ENCODE results near the gene HINT3.
"Not testable (repeated sequence)": the region's sequence is repeated elsewhere in the genome, so short reads cannot be mapped to it uniquely, and the experiment has no call there.

Gene HINT3

GRCh38 chr6:125945378-125946141 is 11.0 kb upstream of the HINT3 start:
- TF ChIP-seq CTCF (IDR thresholded peaks at IDR 0.05; ENCODE audit: low read depth, low read length): no peak
- in situ Hi-C loops (cut with HindIII; ENCODE audit: low sequenced_read_pairs): no loop called here
- H3K4me3 ChIP-seq (ENCODE audit: low read depth, low read length): no peak overlapping the region
- DNase-seq (ENCODE audit: low read depth, low spot score): no peak

- no peak for TF ChIP-seq CTCF (IDR thresholded peaks at IDR 0.05; ENCODE audit: low read depth, low read length)
- H3K4me3 ChIP-seq (ENCODE audit: low read depth, low read length): no peak overlapping the region
- in situ Hi-C loops (cut with HindIII; ENCODE audit: low sequenced_read_pairs): no loop called here
- DNase-seq (ENCODE audit: low read depth, low spot score): no peak
These were observed 9.0 kb upstream of the HINT3 start for GRCh38 chr6:125947615-125948014.

- TF ChIP-seq CTCF (IDR thresholded peaks at IDR 0.05; ENCODE audit: low read depth, low read length): no peak
- no peak for DNase-seq (ENCODE audit: low read depth, low spot score)
- H3K4me3 ChIP-seq (ENCODE audit: low read depth, low read length): no peak overlapping the region
- in situ Hi-C loops (cut with HindIII; ENCODE audit: low sequenced_read_pairs): no loop called here
These were observed 8.1 kb upstream of the HINT3 start for GRCh38 chr6:125948455-125948854.

GRCh38 chr6:125949069-125949468 is 7.5 kb upstream of the HINT3 start:
- DNase-seq (ENCODE audit: low read depth, low spot score): no peak
- no peak overlapping the region for H3K4me3 ChIP-seq (ENCODE audit: low read depth, low read length)
- in situ Hi-C loops (cut with HindIII; ENCODE audit: low sequenced_read_pairs): no loop called here
- no peak for TF ChIP-seq CTCF (IDR thresholded peaks at IDR 0.05; ENCODE audit: low read depth, low read length)

GRCh38 chr6:125950293-125950692 is 6.3 kb upstream of the HINT3 start:
- in situ Hi-C loops (cut with HindIII; ENCODE audit: low sequenced_read_pairs): no loop called here
- H3K4me3 ChIP-seq (ENCODE audit: low read depth, low read length): no peak overlapping the region
- no peak for DNase-seq (ENCODE audit: low read depth, low spot score)
- TF ChIP-seq CTCF (IDR thresholded peaks at IDR 0.05; ENCODE audit: low read depth, low read length): no peak

- DNase-seq (ENCODE audit: low read depth, low spot score); H3K4me3 ChIP-seq (ENCODE audit: low read depth, low read length); in situ Hi-C loops (cut with HindIII; ENCODE audit: low sequenced_read_pairs): not testable (repeated sequence)
These were observed 5.9 kb upstream of the HINT3 start for GRCh38 chr6:125950716-125951115.

GRCh38 chr6:125951323-125951722 is 5.2 kb upstream of the HINT3 start:
- TF ChIP-seq CTCF (IDR thresholded peaks at IDR 0.05; ENCODE audit: low read depth, low read length): no peak
- no peak overlapping the region for H3K4me3 ChIP-seq (ENCODE audit: low read depth, low read length)
- DNase-seq (ENCODE audit: low read depth, low spot score): no peak
- in situ Hi-C loops (cut with HindIII; ENCODE audit: low sequenced_read_pairs): no loop called here
